Urothelium cell line (cell line): ENCODE results near the gene TBX15.

ENCODE experiments used
- DNase-seq: peaks from one replicate; pipeline ENCODE4 v3.0.0; 2011; ENCODE audit warnings: low spot score, mixed read lengths
- FAIRE-seq: peaks from 2 replicates; lab custom pipeline; 2011; peaks lifted over from hg19 to GRCh38; lab: Jason Lieb, UNC

The TBX15 gene

DNA sequence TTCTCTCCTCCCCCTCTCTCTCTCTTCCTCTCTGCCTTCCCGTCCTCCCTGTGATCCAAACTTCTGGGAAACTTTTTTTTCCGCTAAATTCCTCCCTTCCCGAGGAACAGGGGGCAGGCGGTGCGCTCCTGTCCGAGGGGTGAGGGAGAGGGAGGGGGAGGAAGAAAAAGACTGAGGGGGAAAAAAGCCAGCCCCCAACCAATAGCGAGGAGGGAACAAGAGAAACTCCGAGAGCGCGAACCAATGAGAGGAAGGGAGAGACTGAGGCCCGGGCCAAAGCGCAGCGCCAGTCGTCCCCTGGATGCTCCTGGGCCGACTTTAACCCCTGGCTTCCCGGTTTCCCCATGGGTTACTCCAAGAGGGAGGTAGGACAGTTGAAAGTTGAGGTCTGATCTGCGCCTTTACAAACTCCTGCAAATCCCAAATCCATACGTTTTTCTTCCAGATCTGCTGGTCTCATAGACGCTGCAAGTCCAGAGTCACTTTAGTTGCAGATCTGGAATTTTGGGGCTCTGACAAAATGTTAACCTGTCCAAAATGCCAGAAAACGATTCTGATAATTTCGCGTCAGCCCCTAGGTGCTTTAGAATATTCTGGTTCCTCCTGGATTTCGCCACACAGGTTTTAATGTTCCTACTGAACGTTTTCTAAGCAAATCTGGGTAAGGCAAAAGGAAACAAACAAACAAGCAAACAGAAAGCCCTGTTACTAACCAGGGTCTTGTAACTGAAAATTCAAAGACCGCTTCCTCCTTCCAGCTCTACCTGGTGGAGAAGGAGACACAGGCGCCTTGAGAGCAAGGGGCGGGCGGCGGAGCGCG lies at the start of gene TBX15:
TBX15 (minus strand) TSS at position 158 of the 820 bp plus-strand sequence. CDS start 548 bp downstream, outside the sequence.
- FAIRE-seq (no peak), DNase-seq (no peak)

DNA sequence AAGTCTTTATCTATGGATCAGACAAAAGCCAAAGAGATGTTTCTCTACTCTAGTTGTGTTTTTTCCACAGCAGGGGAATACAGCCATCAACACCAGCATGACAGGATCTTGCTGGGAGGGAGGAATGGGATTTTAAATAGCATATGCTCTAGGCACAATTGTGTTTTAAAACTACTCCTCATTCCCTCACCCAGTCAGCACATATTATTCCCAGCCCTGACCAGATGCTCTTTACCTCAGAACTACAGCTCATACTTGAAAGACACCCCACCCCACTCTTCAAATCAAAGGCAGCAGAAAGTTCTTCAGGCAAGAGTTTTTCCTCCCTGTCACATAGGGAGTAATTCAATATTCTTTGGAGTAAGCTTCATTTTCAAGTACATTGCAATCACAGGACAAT lies 46.2 kb upstream of the TBX15 start:
- no peak for DNase-seq
- FAIRE-seq = no peak

DNA sequence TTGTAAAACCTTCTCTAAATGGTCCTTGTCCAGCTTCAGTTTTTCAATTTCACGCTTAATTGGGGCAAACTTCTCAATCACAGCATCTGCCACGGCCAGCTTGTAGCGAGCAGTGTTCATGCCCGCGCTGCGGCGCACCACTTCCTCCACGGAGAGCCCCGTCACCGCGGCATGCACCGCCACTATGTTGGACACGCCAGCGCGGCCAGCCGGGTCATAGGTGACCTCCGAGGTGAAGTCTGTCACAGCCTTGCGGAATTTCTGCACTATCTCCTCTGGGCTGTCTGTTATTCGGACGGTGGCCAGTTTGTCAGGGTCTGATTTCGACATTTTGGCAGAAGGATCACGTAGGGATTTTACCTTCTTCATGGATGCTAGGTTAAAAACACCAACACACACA lies 44.8 kb upstream of the TBX15 start:
- DNase-seq = no peak
- peak; percentile 70 for FAIRE-seq

DNA sequence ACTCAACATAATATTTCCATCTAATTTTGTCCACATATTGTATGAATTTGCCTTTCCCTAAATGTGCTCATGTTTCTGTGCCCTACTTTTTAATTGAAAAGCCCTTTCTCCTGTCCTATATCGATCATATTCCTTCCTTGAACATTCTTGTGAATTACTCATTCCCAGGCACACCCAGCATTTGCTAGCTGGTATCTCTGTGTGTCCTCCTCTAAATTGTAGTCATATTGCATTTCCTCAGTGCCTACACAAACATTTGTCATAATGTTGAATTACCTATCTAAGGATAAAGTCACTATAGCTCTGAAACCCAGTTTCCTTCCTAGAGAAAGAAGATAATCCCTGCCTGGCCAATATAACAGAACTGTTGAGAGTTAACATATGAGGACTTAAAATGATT lies 39.6 kb upstream of the TBX15 start:
- no peak for FAIRE-seq

DNA sequence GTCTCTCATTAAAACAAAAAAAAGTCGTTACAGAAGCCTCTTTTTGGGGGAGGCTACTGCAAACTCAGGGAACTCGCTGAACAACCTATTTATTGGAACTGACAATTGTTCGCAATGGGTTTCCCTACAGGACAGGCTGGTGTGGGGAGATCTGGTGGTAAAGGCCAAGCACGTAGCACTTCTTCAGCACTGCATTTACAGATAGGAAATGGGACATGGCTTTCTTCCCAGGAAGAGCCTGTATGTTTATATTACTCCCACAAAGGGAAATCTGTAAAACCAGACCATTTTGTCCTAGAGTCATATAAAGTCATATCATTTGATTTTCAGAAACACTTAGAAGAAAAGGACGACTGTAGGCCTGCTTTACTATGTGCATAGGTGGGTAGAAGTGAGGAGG lies 38.8 kb upstream of the TBX15 start:
- no peak for DNase-seq
- no peak for FAIRE-seq

More for the DNA sequence above, 39.6 kb upstream of the TBX15 start:
- DNase-seq = no peak

DNA sequence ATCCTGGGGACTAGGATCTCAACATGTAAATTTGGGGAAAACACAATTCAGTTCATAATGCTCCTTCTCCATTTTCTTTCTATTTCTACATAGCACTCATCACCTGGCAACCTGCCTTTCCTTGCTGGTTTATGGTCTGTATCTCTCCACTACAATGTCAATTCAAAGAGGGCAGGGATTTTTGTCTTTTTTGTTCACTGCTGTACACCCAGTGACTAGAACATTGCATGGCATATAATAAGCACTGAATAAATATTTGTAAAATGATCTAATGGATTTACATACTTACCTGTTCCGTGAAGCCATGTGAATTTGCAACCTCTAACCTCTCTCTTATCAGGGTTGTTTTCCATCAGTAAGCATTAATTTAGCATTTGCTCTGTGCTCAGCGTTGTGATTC lies 27.4 kb upstream of the TBX15 start:
- FAIRE-seq (no peak), DNase-seq (no peak)

DNA sequence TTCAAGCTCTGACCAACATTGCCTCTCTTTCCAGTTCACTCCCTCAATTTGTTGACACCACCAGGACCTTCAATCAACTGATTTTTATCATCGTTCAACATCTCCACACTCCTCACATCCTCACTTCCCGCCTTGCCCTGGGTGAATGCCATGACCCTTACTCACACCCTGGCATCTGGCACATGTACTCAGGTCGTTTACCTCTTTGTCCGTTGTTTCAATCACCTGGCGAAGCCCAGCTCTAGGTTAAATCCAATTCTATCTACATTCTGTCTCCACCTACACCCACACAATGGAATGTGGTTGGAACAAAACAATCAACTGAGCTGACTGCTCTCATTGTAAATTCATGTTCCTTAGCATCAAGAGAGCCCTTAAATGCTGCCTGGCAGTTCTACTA lies 24.2 kb upstream of the TBX15 start:
- DNase-seq (peak; percentile 36), FAIRE-seq (peak; percentile 79)

DNA sequence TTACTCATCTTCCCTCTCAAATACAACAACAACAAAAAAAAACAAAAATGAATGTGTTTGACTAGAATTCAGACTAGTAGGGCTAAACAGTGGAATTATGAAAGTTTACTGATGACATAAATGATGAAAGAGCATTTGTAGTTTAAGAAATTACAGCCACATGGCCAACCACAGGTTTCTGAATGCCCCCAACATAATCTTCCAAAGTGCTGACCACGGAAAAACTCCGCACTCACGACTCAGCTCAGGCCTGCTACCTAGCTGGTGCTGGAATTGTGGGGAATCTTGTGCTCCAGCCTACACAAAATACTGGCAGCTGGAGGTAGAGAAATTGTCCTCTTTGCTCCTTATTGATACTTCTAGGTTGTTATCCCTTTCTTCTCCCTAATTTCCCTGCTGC lies 23.6 kb upstream of the TBX15 start:
- DNase-seq (no peak), FAIRE-seq (no peak)

DNA sequence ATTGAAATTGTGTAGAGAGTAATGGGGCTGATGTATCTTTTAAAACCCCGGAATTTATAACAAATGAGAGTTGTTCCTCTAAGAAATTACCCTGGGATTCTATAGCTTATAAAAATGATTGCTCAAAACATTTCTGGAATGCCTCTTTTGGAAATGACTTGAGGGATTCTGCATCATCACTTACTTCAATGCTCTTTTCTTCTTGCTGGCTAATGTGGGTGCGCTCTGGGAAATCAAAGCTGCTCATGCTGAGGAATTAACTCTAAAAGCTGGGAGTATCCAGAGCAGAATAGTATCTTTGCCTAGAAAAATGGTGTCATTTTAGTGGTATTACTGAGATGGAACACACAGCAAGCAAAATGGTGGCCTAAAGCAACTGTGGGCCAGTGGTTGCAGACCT lies 23.0 kb upstream of the TBX15 start:
- no peak for FAIRE-seq
- no peak for DNase-seq

DNA sequence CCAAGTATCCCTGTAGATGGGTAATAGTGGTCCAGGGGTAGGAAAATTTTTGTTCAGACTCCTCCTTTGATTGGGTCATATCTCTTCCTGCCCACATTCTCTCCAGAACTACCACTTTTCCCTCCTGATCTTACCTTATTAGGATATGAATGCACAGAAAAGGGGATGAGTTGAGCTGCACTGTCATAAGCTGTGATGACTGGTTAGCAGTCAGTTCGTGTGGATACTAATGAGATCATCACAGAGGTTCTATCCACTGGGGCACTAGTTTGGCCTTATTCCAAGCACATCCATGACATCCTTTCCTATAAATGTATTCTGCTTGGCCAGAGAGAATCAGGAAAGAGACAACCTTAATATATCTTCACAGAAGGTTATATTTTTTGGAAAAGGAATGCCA lies 22.1 kb upstream of the TBX15 start:
- FAIRE-seq = peak; percentile 30
- no peak for DNase-seq

DNA sequence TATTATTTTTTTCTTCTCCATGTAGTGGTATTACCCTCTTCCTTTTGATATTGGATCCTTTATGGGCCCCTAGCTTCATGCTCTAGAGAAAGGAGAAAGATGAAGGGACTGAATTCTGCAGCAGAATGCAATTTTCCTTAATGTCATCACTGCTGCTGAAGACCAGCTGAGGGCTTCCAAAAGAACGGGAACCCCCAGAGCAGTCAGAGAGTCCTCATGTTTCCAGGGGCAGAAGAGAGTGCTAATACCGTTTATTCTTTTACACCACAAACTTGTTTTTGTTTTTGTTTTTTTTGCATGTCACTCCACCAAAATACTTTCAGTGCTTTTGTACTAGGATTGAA lies 21.1 kb upstream of the TBX15 start:
- no peak for FAIRE-seq
- DNase-seq = no peak

DNA sequence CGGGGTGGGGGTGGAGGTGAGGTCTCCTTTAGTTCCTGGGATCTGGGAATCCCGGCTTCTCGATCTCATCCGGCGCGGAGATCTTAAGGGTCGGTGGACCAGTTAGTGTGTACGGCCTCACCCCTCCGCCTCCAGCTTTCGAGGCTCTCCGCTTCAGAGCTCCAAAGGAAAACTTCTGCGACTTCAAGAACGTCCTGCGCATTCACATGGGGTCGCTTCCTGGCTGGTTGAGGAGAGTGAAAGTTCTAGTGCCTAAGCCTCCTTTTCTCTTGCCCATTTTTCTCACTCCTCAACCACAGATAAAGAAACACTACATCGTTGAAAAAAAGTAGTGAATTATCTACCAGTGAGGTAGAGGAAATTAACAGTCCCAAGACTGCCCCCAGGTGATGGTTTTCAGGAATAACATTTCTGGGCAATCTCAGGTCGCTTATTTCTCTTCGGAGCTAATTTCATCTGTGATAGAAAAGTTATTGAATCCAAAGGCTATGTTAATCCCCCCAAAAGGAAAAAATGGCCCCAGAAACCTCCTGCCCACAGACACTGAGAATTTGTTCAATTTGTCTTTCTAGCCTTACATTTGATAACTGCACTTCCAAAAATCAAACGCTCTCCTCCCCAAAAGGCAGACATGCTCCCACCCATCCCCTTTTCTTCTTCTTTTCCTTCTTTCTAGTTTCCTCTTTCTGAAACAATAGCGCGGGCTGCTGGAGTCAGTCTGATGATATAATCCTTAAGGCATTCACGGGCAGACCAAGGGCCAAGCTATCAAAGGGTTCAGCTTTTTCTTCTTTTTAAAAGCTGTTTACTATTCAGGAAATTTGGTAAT lies 20.6 kb upstream of the TBX15 start:
- FAIRE-seq = no peak
- DNase-seq = peak; percentile 60

DNA sequence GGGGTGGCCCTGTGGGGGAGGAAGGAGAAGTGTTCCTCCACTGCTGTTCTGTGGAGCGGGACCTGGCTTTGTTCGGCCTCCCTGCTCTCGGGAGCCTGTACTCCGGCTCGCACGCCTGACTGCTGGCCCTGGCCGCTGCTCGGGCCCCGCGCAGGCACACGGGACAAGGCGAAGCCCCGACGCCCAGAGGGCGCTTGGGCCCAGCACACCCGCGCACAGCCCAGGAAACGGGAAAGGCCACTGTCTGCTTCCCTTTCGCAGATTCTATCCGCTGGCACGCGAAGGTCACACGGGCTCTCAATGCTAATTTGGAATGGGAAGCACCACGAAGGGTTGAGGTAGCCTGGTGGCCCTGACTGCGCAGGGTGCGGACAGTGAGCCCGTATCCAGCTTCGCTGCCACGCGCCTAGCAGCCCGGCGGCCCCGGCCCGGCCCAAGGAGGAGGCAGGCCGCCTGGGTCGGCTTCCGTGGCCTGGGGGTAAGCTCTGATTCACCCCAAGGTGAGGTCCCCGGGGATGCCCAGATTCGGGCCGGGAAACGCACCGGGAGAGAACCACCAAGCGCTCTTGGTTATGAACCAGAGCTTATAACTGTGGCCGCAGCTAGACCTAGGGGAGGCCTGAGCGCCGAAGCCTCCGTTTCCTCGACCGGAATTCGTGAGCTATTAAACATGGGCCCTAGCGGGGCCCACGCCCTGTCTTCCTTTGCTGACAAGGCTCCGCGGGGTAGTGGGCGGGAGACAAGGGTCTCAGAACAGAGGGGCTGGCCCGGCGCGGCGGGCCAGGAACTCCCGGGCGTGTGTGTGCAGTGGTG lies 19.7 kb upstream of the TBX15 start:
- peak; percentile 50 for FAIRE-seq

DNA sequence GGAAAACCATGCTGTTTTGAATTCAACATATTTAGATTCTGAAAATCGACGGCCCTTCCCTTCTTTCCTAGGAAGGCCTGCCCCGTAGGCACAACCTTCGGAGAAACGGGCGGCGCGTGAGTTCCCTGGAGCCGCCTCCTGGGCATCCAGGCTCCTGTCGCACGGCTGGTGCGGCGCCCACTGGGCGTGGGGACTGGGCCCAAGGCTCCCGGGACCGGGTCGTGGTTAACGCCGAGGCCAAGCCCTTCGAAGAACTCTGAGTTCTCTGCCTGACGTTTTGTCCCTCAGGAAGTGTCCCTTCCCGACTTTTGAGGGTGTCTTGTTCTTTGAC lies 19.2 kb upstream of the TBX15 start:
- DNase-seq = no peak
- no peak for FAIRE-seq

More for the DNA sequence above, 19.7 kb upstream of the TBX15 start:
- no peak for DNase-seq

DNA sequence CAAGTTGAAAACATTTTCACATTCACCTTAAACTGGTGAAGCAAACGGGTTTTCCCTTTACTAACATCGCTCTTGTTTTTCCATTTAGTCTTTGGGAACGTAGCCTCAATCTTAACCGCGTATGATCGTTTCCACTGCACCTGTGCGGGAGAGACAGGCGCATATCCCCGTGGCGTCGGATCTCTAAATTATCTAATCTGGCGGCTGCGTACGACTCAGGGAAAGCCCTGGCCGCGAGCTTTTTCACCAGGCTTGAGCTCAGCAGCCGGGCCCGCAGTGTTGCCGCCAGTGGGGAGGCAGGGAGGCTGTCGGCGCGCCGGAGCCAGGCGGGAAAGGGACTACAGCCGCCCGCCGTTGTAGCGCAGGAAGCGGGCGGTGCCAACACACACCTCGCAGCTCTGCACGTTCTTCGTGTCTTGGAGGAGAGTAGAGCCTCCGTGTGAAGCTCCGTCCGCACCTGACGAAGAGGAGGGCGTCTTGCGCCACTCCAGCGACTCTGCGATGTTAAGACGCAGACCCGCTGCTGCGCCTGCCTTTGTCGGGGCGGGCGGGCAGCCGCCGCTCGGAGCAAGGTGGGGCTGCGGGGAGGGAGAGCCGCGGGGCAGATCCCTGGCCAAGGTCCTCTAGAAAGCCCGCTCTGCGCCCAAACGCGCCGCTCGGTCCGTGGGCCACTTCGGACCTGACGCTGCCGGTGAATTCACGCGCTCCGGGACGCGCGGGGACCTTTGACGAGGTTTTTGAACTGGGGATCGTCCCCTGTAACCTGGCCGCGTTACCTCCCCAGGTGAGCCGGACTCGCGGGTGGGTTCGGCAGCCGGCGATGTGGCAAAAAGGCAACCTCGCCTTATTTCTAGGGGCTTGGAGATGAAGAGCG lies 18.5 kb upstream of the TBX15 start:
- FAIRE-seq = no peak
- no peak for DNase-seq

DNA sequence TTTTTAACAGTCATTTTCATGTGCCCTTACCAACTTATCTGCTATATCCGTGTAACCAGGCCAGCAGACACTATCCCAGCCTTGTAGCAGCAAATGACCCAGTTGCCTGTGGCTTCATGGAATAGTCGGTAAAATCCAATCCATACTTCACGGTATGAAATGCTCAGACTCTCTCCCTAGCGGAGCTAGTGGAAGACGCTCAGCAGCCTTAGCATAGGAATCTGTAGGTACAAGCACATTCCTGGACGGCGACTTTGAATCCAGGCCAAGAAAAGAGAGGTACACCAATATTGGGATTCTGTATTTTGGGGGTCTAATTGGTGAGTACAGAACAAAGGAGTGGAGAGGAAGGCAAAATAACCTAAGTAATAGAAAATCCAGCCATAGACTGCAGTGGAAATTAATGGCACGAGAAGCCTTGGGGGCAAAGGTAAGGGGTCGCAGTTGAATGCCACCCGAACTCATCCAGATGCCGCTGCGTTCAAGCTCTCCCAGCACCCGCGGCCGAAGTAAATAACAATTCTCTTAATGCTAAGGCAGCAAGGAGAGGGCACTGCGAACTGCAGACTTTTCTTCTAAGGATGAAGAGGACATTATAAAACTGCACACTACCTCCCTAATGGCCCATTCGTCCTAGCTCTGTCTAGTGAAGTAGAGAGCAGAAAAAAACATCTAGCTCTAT lies 17.7 kb upstream of the TBX15 start:
- peak; percentile 67 for FAIRE-seq
- no peak for DNase-seq

DNA sequence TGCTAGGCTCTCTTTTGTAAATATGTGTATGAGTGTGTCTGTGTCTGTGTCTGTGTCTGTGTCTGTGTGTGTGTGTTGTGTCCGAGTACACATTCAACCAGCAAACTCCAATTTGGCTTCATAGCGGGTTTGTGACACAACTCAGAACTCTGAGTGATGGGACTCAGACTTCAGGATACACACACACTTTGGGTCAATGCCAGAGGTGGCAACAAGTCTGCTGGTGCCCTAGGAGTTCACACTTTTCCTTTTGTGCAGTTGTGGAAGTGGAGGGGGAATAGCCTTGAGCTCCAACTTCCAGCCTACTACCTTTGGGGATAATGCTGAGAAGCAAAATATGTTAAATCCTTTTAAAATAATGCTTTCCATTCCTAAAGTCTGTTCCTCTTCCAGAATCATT lies 16.6 kb upstream of the TBX15 start:
- FAIRE-seq = no peak
- no peak for DNase-seq

DNA sequence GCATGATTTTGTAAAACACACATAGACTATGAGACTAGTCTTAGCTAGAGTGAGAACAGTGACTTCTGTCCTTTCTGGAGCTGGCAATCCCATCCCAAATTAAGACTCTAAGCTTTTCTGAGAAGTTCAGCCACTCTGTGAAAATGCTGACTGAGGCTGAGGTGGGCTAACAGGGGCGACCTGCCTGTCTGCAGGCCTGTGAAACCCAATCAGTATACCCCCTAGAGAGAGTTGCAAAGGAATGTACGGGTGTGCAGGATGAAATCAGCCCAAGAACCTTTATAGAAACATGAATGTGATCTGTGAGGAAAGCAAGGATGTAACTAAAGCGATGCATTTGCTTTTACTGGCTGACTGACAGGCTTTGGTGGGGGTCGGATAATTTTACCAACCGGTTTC lies 16.0 kb upstream of the TBX15 start:
- DNase-seq (no peak), FAIRE-seq (no peak)

DNA sequence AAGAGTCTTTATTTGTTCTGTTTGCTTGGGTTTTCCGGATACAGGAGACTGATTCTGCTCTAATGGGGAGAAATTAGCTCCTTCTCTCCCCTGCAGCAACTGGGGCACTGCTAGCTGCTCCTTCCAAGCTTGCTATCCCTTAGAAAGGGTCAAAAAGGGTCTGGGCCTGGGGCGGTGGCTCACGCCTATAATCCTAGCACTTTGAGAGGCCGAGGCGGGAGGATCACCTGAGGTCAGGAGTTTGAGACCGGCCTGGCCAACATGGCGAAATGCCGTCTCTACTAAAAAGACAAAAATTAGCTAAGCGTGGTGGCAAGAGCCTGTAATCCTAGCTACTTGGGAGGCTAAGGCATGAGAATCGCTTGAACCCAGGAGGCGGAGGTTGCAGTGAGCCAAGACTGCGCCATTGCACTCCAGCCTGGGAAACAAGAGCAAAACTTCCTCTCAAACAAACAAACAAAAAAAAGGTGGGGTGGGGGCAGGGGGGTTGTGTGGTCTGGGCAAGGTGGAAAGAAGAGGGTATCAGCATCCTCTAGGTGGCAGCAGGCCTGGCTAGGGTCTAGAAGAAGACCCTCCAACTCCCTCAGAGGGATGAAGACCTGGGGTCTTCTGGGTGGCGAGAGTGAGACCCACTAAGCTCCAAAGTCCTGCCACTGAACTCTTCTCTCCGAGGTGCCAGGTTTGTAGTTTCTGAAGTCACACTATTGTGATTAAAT lies 15.4 kb upstream of the TBX15 start:
- DNase-seq = no peak
- no peak for FAIRE-seq
